ENCODE results near the gene NDUFB8. TPM values are rescaled to one million over a fixed set of nuclear protein-coding genes. Genes with fewer than 3 reads are reported as not detected.

NDUFB8 gene
- total and polyA plus RNA-seq, 10 of the 15 experiments (the other 5 are each of a cell fraction or from before 2014, with no cell fraction given): 180 to 572 (median 382) TPM

DNA sequence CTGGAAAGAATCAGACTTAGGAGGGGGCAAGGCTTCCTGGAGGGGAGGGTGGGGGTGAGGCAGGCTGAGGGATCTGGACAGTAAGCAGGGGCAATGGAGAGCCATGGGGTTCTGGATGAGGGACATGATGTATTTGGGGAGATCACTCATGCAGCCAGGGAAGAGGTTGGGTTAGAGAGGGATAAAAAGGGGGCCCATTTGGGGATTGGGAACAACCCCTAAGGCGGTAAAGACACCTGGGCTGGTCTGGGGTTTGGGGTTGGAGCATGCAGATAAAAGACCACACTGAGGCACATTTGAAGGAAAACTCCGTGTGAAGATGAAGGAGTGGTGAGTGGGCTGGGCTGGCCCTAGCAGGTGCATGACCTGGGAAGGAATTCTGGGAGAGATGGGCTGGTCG lies 36.9 kb upstream of the NDUFB8 start:
- no peak for FAIRE-seq
- BruUV-seq (replicated peaks): no TSS peak
- SMC1A ChIA-PET (ENCODE audit: uncharacterized antibody, unreplicated experiment): interaction anchor here (1.4 kb wide), 1 partner anchor 29 kb away, joined by 3 read pairs; no protein-coding TSS in a partner anchor
- no peak for TF ChIP-seq POLR2AphosphoS2 (IDR thresholded peaks at IDR 0.05; ENCODE audit: low read depth, low read length)
- TF ChIP-seq NFIC (IDR thresholded peaks at IDR 0.05; ENCODE audit: low read depth, low read length): no peak
- TF ChIP-seq, protein P1, sequence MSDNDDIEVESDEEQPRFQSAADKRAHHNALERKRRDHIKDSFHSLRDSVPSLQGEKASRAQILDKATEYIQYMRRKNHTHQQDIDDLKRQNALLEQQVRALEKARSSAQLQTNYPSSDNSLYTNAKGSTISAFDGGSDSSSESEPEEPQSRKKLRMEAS (IDR thresholded peaks at IDR 0.05; ENCODE audit: low read depth, low read length): no peak
- TF ChIP-seq PML (IDR thresholded peaks at IDR 0.05; ENCODE audit: low read length): no peak
- TF ChIP-seq BRCA1 (IDR thresholded peaks at IDR 0.05; ENCODE audit: low read depth, low read length): no peak
- TF ChIP-seq MYB (IDR thresholded peaks at IDR 0.05; ENCODE audit: borderline replicate concordance, low read depth, low read length): no peak
- no peak for TF ChIP-seq MEF2A (IDR thresholded peaks at IDR 0.05; ENCODE audit: insufficient read depth, low read depth, low read length)
- no peak for TF ChIP-seq MEF2B (IDR thresholded peaks at IDR 0.05; ENCODE audit: partially characterized antibody, poor library complexity, severe bottlenecking)
- no peak for TF ChIP-seq TAF1 (IDR thresholded peaks at IDR 0.05; ENCODE audit: borderline replicate concordance, low read depth, low read length)
- TF ChIP-seq, protein P2, sequence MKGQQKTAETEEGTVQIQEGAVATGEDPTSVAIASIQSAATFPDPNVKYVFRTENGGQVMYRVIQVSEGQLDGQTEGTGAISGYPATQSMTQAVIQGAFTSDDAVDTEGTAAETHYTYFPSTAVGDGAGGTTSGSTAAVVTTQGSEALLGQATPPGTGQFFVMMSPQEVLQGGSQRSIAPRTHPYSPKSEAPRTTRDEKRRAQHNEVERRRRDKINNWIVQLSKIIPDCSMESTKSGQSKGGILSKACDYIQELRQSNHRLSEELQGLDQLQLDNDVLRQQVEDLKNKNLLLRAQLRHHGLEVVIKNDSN (IDR thresholded peaks at IDR 0.05; ENCODE audit: borderline replicate concordance, extremely low read length, insufficient read depth, low read depth, low read length): no peak
- TF ChIP-seq ZNF592 (IDR thresholded peaks at IDR 0.05): no peak
- no peak for TF ChIP-seq RELA (IDR thresholded peaks at IDR 0.05; ENCODE audit: borderline replicate concordance, partially characterized antibody)
- TF ChIP-seq, protein P3, sequence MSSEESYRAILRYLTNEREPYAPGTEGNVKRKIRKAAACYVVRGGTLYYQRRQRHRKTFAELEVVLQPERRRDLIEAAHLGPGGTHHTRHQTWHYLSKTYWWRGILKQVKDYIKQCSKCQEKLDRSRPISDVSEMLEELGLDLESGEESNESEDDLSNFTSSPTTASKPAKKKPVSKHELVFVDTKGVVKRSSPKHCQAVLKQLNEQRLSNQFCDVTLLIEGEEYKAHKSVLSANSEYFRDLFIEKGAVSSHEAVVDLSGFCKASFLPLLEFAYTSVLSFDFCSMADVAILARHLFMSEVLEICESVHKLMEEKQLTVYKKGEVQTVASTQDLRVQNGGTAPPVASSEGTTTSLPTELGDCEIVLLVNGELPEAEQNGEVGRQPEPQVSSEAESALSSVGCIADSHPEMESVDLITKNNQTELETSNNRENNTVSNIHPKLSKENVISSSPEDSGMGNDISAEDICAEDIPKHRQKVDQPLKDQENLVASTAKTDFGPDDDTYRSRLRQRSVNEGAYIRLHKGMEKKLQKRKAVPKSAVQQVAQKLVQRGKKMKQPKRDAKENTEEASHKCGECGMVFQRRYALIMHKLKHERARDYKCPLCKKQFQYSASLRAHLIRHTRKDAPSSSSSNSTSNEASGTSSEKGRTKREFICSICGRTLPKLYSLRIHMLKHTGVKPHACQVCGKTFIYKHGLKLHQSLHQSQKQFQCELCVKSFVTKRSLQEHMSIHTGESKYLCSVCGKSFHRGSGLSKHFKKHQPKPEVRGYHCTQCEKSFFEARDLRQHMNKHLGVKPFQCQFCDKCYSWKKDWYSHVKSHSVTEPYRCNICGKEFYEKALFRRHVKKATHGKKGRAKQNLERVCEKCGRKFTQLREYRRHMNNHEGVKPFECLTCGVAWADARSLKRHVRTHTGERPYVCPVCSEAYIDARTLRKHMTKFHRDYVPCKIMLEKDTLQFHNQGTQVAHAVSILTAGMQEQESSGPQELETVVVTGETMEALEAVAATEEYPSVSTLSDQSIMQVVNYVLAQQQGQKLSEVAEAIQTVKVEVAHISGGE (CRISPR knock-in tag; IDR thresholded peaks at IDR 0.05): no peak

More for the DNA sequence above, 36.9 kb upstream of the NDUFB8 start:
- Histone ChIP-seq H3K4me2 (ENCODE audit: control insufficient read depth, insufficient read depth) (no peak overlapping the region), H3K79me2 (ENCODE audit: control insufficient read depth, insufficient read depth, low read length) (no peaks in the 10 kb centered on the region), H3K27me3 (replicated peaks in 1 of 2; ENCODE audit: control insufficient read depth in 2 of 2, insufficient read depth in 2 of 2, low read length in 1 of 2) (peaks cover 5 to 7% of the 10 kb centered on the region in 2 experiments; a peak in 3 of 4 replicates), H4K20me1 (ENCODE audit: control insufficient read depth, insufficient read depth) (no peaks in the 10 kb centered on the region), H2AFZ (ENCODE audit: control insufficient read depth, low read depth, low read length) (no peak overlapping the region), H3K4me3 (no peak overlapping the region), H3K4me1 (ENCODE audit: control insufficient read depth, insufficient read depth, low read length) (no peaks in the 10 kb centered on the region), H3K9ac (ENCODE audit: control insufficient read depth, insufficient read depth, low read length) (no peak overlapping the region), H3K9me3 (replicated peaks; ENCODE audit: control insufficient read depth, insufficient read depth, low read length) (no peaks in the 10 kb centered on the region), H3K27ac (ENCODE audit: control insufficient read depth, insufficient read depth) (no peak overlapping the region), H3K36me3 (ENCODE audit: control insufficient read depth in 2 of 2, insufficient read depth in 2 of 2, low read length in 1 of 2) (no peaks in the 10 kb centered on the region)
- WGBS (ENCODE audit: insufficient coverage, insufficient replicate concordance, low lambda C conversion rate, missing lambda C conversion rate): 48% methylated on average over 3 of the region's 3 CpGs
- ChIA-PET POLR2A (no interaction called here), RAD21 (ENCODE audit: unreplicated experiment) (no interaction called here), CTCF (interaction anchor here (0.6 kb wide), 1 partner anchor 12 kb away, joined by 3 read pairs; no protein-coding TSS in a partner anchor)
- in situ Hi-C loops (cut with MboI) (no loop called here), intact Hi-C loops (cut with micrococcal nuclease; ENCODE audit: unreplicated experiment) (no loop called here)
- DNase-seq (ENCODE audit: low read depth, low spot score): no peak
- no peak for ATAC-seq

All from GM12878 (cell line).